Immature natural killer cell (primary cell): Measurements from ENCODE around the gene CYP8B1. TPM values are rescaled to one million over a fixed set of nuclear protein-coding genes. Genes with fewer than 3 reads are reported as not detected.

Source experiments
- DNase-seq, 3 donors: peaks; one replicate each; pipeline ENCODE4 v3.0.0; 2022; ENCODE audit warnings: mixed read lengths in 1 of 3
- H3K27ac Mint-ChIP-seq, 6 donors: one replicate each; pipeline ENCODE4 v1.8.0; 2020; ENCODE audit warnings: mixed read lengths in 6 of 6, mild to moderate bottlenecking in 5 of 6, inconsistent platforms in 4 of 6, moderate library complexity in 3 of 6
- H3K27me3 Mint-ChIP-seq, 3 donors: one replicate each; pipeline ENCODE4 v1.8.0; 2020 to 2021; ENCODE audit warnings: low read depth in 3 of 3, mild to moderate bottlenecking in 3 of 3, mixed read lengths in 3 of 3, moderate library complexity in 3 of 3, inconsistent platforms in 1 of 3
- H3K36me3 Mint-ChIP-seq, 3 donors: one replicate each; pipeline ENCODE4 v1.8.0; 2020; ENCODE audit warnings: mixed read lengths in 3 of 3, inconsistent platforms in 2 of 3, mild to moderate bottlenecking in 2 of 3
- H3K4me1 Mint-ChIP-seq, 2 donors: one replicate each; pipeline ENCODE4 v1.8.0; 2020; ENCODE audit warnings: inconsistent platforms in 2 of 2, mild to moderate bottlenecking in 2 of 2, mixed read lengths in 2 of 2, moderate library complexity in 1 of 2
- H3K4me3 Mint-ChIP-seq, 5 donors: one replicate each; pipeline ENCODE4 v1.8.0; 2020; ENCODE audit warnings: mild to moderate bottlenecking in 5 of 5, mixed read lengths in 5 of 5, inconsistent platforms in 3 of 5, moderate library complexity in 3 of 5
- H3K9me3 Mint-ChIP-seq, 6 donors: one replicate each; pipeline ENCODE4 v1.8.0; 2020; ENCODE audit warnings: mild to moderate bottlenecking in 6 of 6, mixed read lengths in 6 of 6, inconsistent platforms in 4 of 6, moderate library complexity in 3 of 6
- polyA plus RNA-seq, 3 donors: library from polyadenylated mRNA; unstranded; fragments of 300-500 nt; fragmentation: Illumina TruSeq; gene quantifications; one replicate each; pipeline ENCODE4 v1.2.3, GENCODE V29; 2021

The CYP8B1 gene
- polyA plus RNA-seq, 3 donors from 2014 or later: not detected

- Mint-ChIP-seq H3K36me3 (no peaks in the 10 kb centered on the region), H3K27ac (peak overlapping the region in 1 of 6 donors; percentile 13), H3K4me1 (peaks cover 9 to 13% of the 10 kb centered on the region in 2 donors), H3K4me3 (no peak overlapping the region), H3K9me3 (no peaks in the 10 kb centered on the region), H3K27me3 (peaks cover 0 to 3% (median 0%) of the 10 kb centered on the region in 3 donors)
- DNase-seq: no peak
Measured at GRCh38 chr3:42877881-42878280, 2.2 kb upstream of the CYP8B1 start.

GRCh38 chr3:42876940-42877720 is 1.5 kb upstream of the CYP8B1 start:
- Mint-ChIP-seq H3K9me3 (no peaks in the 10 kb centered on the region), H3K27me3 (peaks cover 0 to 3% (median 2%) of the 10 kb centered on the region in 3 donors), H3K4me1 (peaks cover 9 to 13% of the 10 kb centered on the region in 2 donors), H3K27ac (peak overlapping the region in 1 of 6 donors; percentile 1), H3K36me3 (no peaks in the 10 kb centered on the region), H3K4me3 (no peak overlapping the region)
- DNase-seq: no peak

GRCh38 chr3:42876401-42876800 is 722 bp upstream of the CYP8B1 start:
- no peaks in the 10 kb centered on the region for H3K36me3 Mint-ChIP-seq
- H3K27me3 Mint-ChIP-seq: peaks cover 0 to 3% (median 2%) of the 10 kb centered on the region in 3 donors
- H3K9me3 Mint-ChIP-seq: no peaks in the 10 kb centered on the region
- DNase-seq: no peak
- H3K27ac Mint-ChIP-seq: no peak overlapping the region
- H3K4me1 Mint-ChIP-seq: peaks cover 6 to 11% of the 10 kb centered on the region in 2 donors
- H3K4me3 Mint-ChIP-seq: no peak overlapping the region

- no peak for DNase-seq
- Mint-ChIP-seq H3K4me3 (no peak overlapping the region), H3K27me3 (peaks cover 0 to 2% (median 0%) of the 10 kb centered on the region in 3 donors), H3K9me3 (no peaks in the 10 kb centered on the region), H3K4me1 (peaks cover 0 to 3% of the 10 kb centered on the region in 2 donors), H3K36me3 (no peaks in the 10 kb centered on the region), H3K27ac (no peak overlapping the region)
Measured at GRCh38 chr3:42874749-42875148, 930 bp downstream of the CYP8B1 start.

- DNase-seq: no peak
- H3K9me3 Mint-ChIP-seq: no peaks in the 10 kb centered on the region
- no peak overlapping the region for H3K27ac Mint-ChIP-seq
- H3K4me1 Mint-ChIP-seq: peaks cover 0 to 3% of the 10 kb centered on the region in 2 donors
- H3K4me3 Mint-ChIP-seq: no peak overlapping the region
- H3K27me3 Mint-ChIP-seq: peaks cover 0 to 2% (median 0%) of the 10 kb centered on the region in 3 donors
- no peaks in the 10 kb centered on the region for H3K36me3 Mint-ChIP-seq
Measured at GRCh38 chr3:42873221-42873982, 2.3 kb downstream of the CYP8B1 start.

- Mint-ChIP-seq H3K4me1 (peaks cover 0 to 3% of the 10 kb centered on the region in 2 donors), H3K27ac (no peak overlapping the region), H3K36me3 (no peaks in the 10 kb centered on the region), H3K27me3 (peaks cover 0 to 2% (median 0%) of the 10 kb centered on the region in 3 donors), H3K4me3 (no peak overlapping the region), H3K9me3 (no peaks in the 10 kb centered on the region)
- DNase-seq: no peak
Measured at GRCh38 chr3:42872718-42873117, 3.0 kb downstream of the CYP8B1 start.

- Mint-ChIP-seq H3K4me3 (no peak overlapping the region), H3K27ac (no peak overlapping the region), H3K4me1 (peaks cover 0 to 3% of the 10 kb centered on the region in 2 donors)
Measured at GRCh38 chr3:42871592-42872196, 4.0 kb downstream of the CYP8B1 start.

GRCh38 chr3:42868841-42869240 is 6.8 kb downstream of the CYP8B1 start:
- H3K27ac Mint-ChIP-seq: no peak overlapping the region
- H3K36me3 Mint-ChIP-seq: peaks cover 0 to 4% (median 0%) of the 10 kb centered on the region in 3 donors
- H3K4me1 Mint-ChIP-seq: peaks cover 0 to under 1% of the 10 kb centered on the region in 2 donors
- no peak overlapping the region for H3K4me3 Mint-ChIP-seq
- DNase-seq: no peak
- peaks cover 0 to 1% (median 0%) of the 10 kb centered on the region in 6 donors for H3K9me3 Mint-ChIP-seq
- H3K27me3 Mint-ChIP-seq: peaks cover 0 to 2% (median 0%) of the 10 kb centered on the region in 3 donors

More at GRCh38 chr3:42871592-42872196, 4.0 kb downstream of the CYP8B1 start:
- no peak for DNase-seq
- Mint-ChIP-seq H3K27me3 (peaks cover 0 to 2% (median 0%) of the 10 kb centered on the region in 3 donors), H3K36me3 (no peaks in the 10 kb centered on the region), H3K9me3 (peaks cover 0 to 1% (median 0%) of the 10 kb centered on the region in 6 donors)

- no peak overlapping the region for H3K27ac Mint-ChIP-seq
- no peak overlapping the region for H3K4me3 Mint-ChIP-seq
- H3K4me1 Mint-ChIP-seq: no peaks in the 10 kb centered on the region
- H3K36me3 Mint-ChIP-seq: peaks cover 0 to 4% (median 0%) of the 10 kb centered on the region in 3 donors
- no peak for DNase-seq
- H3K27me3 Mint-ChIP-seq: peaks cover 0 to 3% (median 0%) of the 10 kb centered on the region in 3 donors
- peaks cover 0 to 1% (median 0%) of the 10 kb centered on the region in 6 donors for H3K9me3 Mint-ChIP-seq
Measured at GRCh38 chr3:42867138-42867537, 8.5 kb downstream of the CYP8B1 start.

GRCh38 chr3:42865256-42865655 is 10.4 kb downstream of the CYP8B1 start:
- peaks cover 0 to 7% (median 0%) of the 10 kb centered on the region in 3 donors for H3K36me3 Mint-ChIP-seq
- H3K27ac Mint-ChIP-seq: no peak overlapping the region
- no peaks in the 10 kb centered on the region for H3K4me1 Mint-ChIP-seq
- H3K4me3 Mint-ChIP-seq: no peak overlapping the region
- no peak for DNase-seq
- H3K9me3 Mint-ChIP-seq: peaks cover 0 to 1% (median 0%) of the 10 kb centered on the region in 6 donors
- peaks cover 0 to 3% (median 0%) of the 10 kb centered on the region in 3 donors for H3K27me3 Mint-ChIP-seq

- Mint-ChIP-seq H3K9me3 (peaks cover 0 to 1% (median 0%) of the 10 kb centered on the region in 6 donors), H3K36me3 (peaks cover 0 to 7% (median 0%) of the 10 kb centered on the region in 3 donors), H3K4me3 (no peak overlapping the region)
Measured at GRCh38 chr3:42864321-42864950, 11.2 kb downstream of the CYP8B1 start.

GRCh38 chr3:42856544-42856943 is 19.1 kb downstream of the CYP8B1 start:
- DNase-seq: no peak
- peak overlapping the region in 1 of 6 donors; percentile 41 for H3K27ac Mint-ChIP-seq
- peaks cover 0 to 8% (median 5%) of the 10 kb centered on the region in 3 donors for H3K36me3 Mint-ChIP-seq
- H3K4me1 Mint-ChIP-seq: no peaks in the 10 kb centered on the region
- peaks cover 3 to 10% (median 4%) of the 10 kb centered on the region in 3 donors for H3K27me3 Mint-ChIP-seq
- no peak overlapping the region for H3K4me3 Mint-ChIP-seq
- H3K9me3 Mint-ChIP-seq: peaks cover 0 to 5% (median 0%) of the 10 kb centered on the region in 6 donors

More at GRCh38 chr3:42864321-42864950, 11.2 kb downstream of the CYP8B1 start:
- no peak for DNase-seq
- H3K27ac Mint-ChIP-seq: no peak overlapping the region
- no peaks in the 10 kb centered on the region for H3K4me1 Mint-ChIP-seq
- peaks cover 0 to 3% (median 0%) of the 10 kb centered on the region in 3 donors for H3K27me3 Mint-ChIP-seq
